Small intestine (tissue), 7 donors: ENCODE results near the gene ZNF516. TPM values are rescaled to one million over a fixed set of nuclear protein-coding genes. Genes with fewer than 3 reads are reported as not detected.

Experiments
- DNase-seq, 2 donors: peaks; one replicate each; pipeline versions ENCODE4 v3.0.0 to v3.0.0-alpha.2; 2013
- FAIRE-seq: peaks from 2 replicates; lab custom pipeline; 2012; peaks lifted over from hg19 to GRCh38; lab: Jason Lieb, UNC
- H3K27ac ChIP-seq, 3 donors: one replicate each; pipeline ENCODE4 v1.5.1; 2013; ENCODE audit warnings: low read length in 2 of 3, mild to moderate bottlenecking in 2 of 3, control low read depth in 1 of 3, inconsistent platforms in 1 of 3, low read depth in 1 of 3, moderate library complexity in 1 of 3
- H3K27me3 ChIP-seq, 3 donors: one replicate each; pipeline ENCODE4 v1.6.1; 2013; ENCODE audit warnings: low read length in 3 of 3, inconsistent platforms in 1 of 3; ENCODE audit not compliant: control insufficient read depth in 3 of 3, insufficient read depth in 3 of 3
- H3K36me3 ChIP-seq, 3 donors: one replicate each; pipeline ENCODE4 v1.6.1; 2013; ENCODE audit warnings: low read length in 3 of 3, inconsistent platforms in 1 of 3, low read depth in 1 of 3, mild to moderate bottlenecking in 1 of 3, moderate library complexity in 1 of 3; ENCODE audit not compliant: control insufficient read depth in 3 of 3, insufficient read depth in 2 of 3
- H3K4me1 ChIP-seq, 3 donors: one replicate each; pipeline ENCODE4 v1.6.1; 2013; ENCODE audit warnings: low read length in 2 of 3, inconsistent platforms in 1 of 3, low read depth in 1 of 3, mild to moderate bottlenecking in 1 of 3, moderate library complexity in 1 of 3; ENCODE audit not compliant: control insufficient read depth in 3 of 3, insufficient read depth in 2 of 3
- H3K4me3 ChIP-seq, 3 donors: one replicate each; pipeline ENCODE4 v1.5.1; 2013; ENCODE audit warnings: low read length in 3 of 3, control low read depth in 1 of 3, inconsistent platforms in 1 of 3, low read depth in 1 of 3, mild to moderate bottlenecking in 1 of 3, moderate library complexity in 1 of 3
- H3K9me3 ChIP-seq, 2 donors: one replicate each; pipeline ENCODE4 v1.6.1; 2013; ENCODE audit warnings: low read depth in 1 of 2, low read length in 1 of 2; ENCODE audit not compliant: control insufficient read depth in 2 of 2, insufficient read depth in 1 of 2
- WGBS, 3 donors: extraction: QIAGEN DNeasy Blood & Tissue Kit; methylation state at CpG; one replicate each; pipeline ENCODE4 v1.1.7; 2013; 5-methylcytosine and 5-hydroxymethylcytosine counted together
- polyA plus RNA-seq, 4 donors: library from polyadenylated mRNA; stranded (reverse) in 3 of 4; unstranded in 1 of 4; fragments of 200-250 nt in 3 of 4; fragments of 120-200 nt in 1 of 4; gene quantifications; one replicate each; pipeline versions ENCODE4 v1.2.1 to v1.2.3, GENCODE V29; 2013
- donor health status: healthy with polysubstance abuse.
- donor health status: control.
- donor health status: control.
- donor health status: Bipolar disorder and iron deficiency.
- donor health status: healthy.

The ZNF516 gene
- polyA plus RNA-seq, 4 donors: 4.6 to 15.9 (median 6.5) TPM

- no peaks in the 10 kb centered on the region for H3K27me3 ChIP-seq
- no peaks in the 10 kb centered on the region for H3K36me3 ChIP-seq
- H3K4me1 ChIP-seq: no peaks in the 10 kb centered on the region
- FAIRE-seq (no peak), DNase-seq (no peak)
- no peak overlapping the region for H3K27ac ChIP-seq
- 46 to 57% (median 48%) methylated on average over 5 of the region's 5 CpGs for WGBS, 3 donors
- no peaks in the 10 kb centered on the region for H3K9me3 ChIP-seq
- no peak overlapping the region for H3K4me3 ChIP-seq
These were observed 179.3 kb downstream of the ZNF516 start for GRCh38 chr18:76315722-76316230.

- Histone ChIP-seq H3K27me3 (no peaks in the 10 kb centered on the region), H3K4me3 (no peak overlapping the region), H3K36me3 (no peaks in the 10 kb centered on the region), H3K4me1 (no peaks in the 10 kb centered on the region), H3K27ac (no peak overlapping the region), H3K9me3 (no peaks in the 10 kb centered on the region)
- FAIRE-seq (no peak), DNase-seq (peak; percentile 1 to 12)
- 16 to 32% (median 21%) methylated on average over 6 of the region's 6 CpGs for WGBS, 3 donors
These were observed 180.5 kb downstream of the ZNF516 start for GRCh38 chr18:76314496-76314895.

GRCh38 chr18:76314015-76314414 is 181.0 kb downstream of the ZNF516 start:
- Histone ChIP-seq H3K4me3 (no peak overlapping the region), H3K27me3 (no peaks in the 10 kb centered on the region), H3K4me1 (no peaks in the 10 kb centered on the region), H3K9me3 (no peaks in the 10 kb centered on the region), H3K36me3 (no peaks in the 10 kb centered on the region), H3K27ac (no peak overlapping the region)
- WGBS, 3 donors: 5 to 15% (median 5%) methylated on average over 3 of the region's 3 CpGs
- no peak for FAIRE-seq
- no peak for DNase-seq
